ENCODE data around the gene LY6G5C. TPM values are rescaled to one million over a fixed set of nuclear protein-coding genes. Genes with fewer than 3 reads are reported as not detected.

The LY6G5C gene
- total RNA-seq, 1 experiment from 2014 or later, result 1.6 TPM

GRCh38 chr6:31658158-31658688 is 22.6 kb downstream of the LY6G5C start:
- peaks cover 25% of the 10 kb centered on the region for H3K4me1 ChIP-seq (replicated peaks)
- H3K9me3 ChIP-seq (replicated peaks), result no peaks in the 10 kb centered on the region
- no peak for DNase-seq (ENCODE audit: low read depth in 1 of 2, low spot score in 2 of 2)
- H3K27ac ChIP-seq, result no peak overlapping the region
- peaks cover 30% of the 10 kb centered on the region for H3K36me3 ChIP-seq
- H3K4me3 ChIP-seq, result no peak overlapping the region
- no peaks in the 10 kb centered on the region for H3K27me3 ChIP-seq (replicated peaks)

- no peak for DNase-seq (ENCODE audit: low read depth in 1 of 2, low spot score in 2 of 2)
- no peak overlapping the region for H3K4me3 ChIP-seq
- H3K27ac ChIP-seq, result no peak overlapping the region
- no peaks in the 10 kb centered on the region for H3K9me3 ChIP-seq (replicated peaks)
- no peaks in the 10 kb centered on the region for H3K27me3 ChIP-seq (replicated peaks)
- H3K4me1 ChIP-seq (replicated peaks), result peaks cover 25% of the 10 kb centered on the region
- H3K36me3 ChIP-seq, result peaks cover 29% of the 10 kb centered on the region
These were observed 23.3 kb downstream of the LY6G5C start for GRCh38 chr6:31657406-31658157.

- H3K36me3 ChIP-seq, result peaks cover 29% of the 10 kb centered on the region
- no peak for DNase-seq (ENCODE audit: low read depth in 1 of 2, low spot score in 2 of 2)
- no peak within 1 kb of the TSS for H3K27ac ChIP-seq
- H3K4me3 ChIP-seq, result no peak within 1 kb of the TSS
- H3K4me1 ChIP-seq (replicated peaks), result peaks cover 24% of the 10 kb centered on the region
- no peaks in the 10 kb centered on the region for H3K27me3 ChIP-seq (replicated peaks)
- no peaks in the 10 kb centered on the region for H3K9me3 ChIP-seq (replicated peaks)
These were observed 25.3 kb downstream of the LY6G5C start, which contains the start of gene APOM for GRCh38 chr6:31655349-31656237. Gene APOM (plus strand): TSS chr6:31655894. CDS start chr6:31655967, 73 bp downstream.

GRCh38 chr6:31654574-31655348 is 26.1 kb downstream of the LY6G5C start:
- DNase-seq (ENCODE audit: low read depth in 1 of 2, low spot score in 2 of 2), result no peak
- Histone ChIP-seq H3K27me3 (replicated peaks) (no peaks in the 10 kb centered on the region), H3K36me3 (peaks cover 34% of the 10 kb centered on the region), H3K4me3 (no peak overlapping the region), H3K27ac (no peak overlapping the region), H3K4me1 (replicated peaks) (peaks cover 21% of the 10 kb centered on the region), H3K9me3 (replicated peaks) (no peaks in the 10 kb centered on the region)

GRCh38 chr6:31652925-31653724 is 27.7 kb downstream of the LY6G5C start:
- Histone ChIP-seq H3K4me1 (replicated peaks) (peaks cover 12% of the 10 kb centered on the region), H3K27ac (peak overlapping the region; percentile 82), H3K4me3 (peak overlapping the region; percentile 57), H3K36me3 (peaks cover 40% of the 10 kb centered on the region), H3K9me3 (replicated peaks) (no peaks in the 10 kb centered on the region), H3K27me3 (replicated peaks) (no peaks in the 10 kb centered on the region)
- DNase-seq (ENCODE audit: low read depth in 1 of 2, low spot score in 2 of 2), result peak; percentile 92 to 99

- DNase-seq (ENCODE audit: low read depth in 1 of 2, low spot score in 2 of 2), result no peak
- Histone ChIP-seq H3K27me3 (replicated peaks) (no peaks in the 10 kb centered on the region), H3K27ac (peak overlapping the region; percentile 82), H3K4me3 (peak overlapping the region; percentile 57), H3K9me3 (replicated peaks) (no peaks in the 10 kb centered on the region), H3K36me3 (peaks cover 43% of the 10 kb centered on the region), H3K4me1 (replicated peaks) (peaks cover 12% of the 10 kb centered on the region)
These were observed 29.2 kb downstream of the LY6G5C start for GRCh38 chr6:31651602-31652191.

- H3K4me1 ChIP-seq (replicated peaks), result no peaks in the 10 kb centered on the region
- H3K27ac ChIP-seq, result no peak overlapping the region
- H3K27me3 ChIP-seq (replicated peaks), result no peaks in the 10 kb centered on the region
- no peaks in the 10 kb centered on the region for H3K9me3 ChIP-seq (replicated peaks)
- no peak overlapping the region for H3K4me3 ChIP-seq
- DNase-seq (ENCODE audit: low read depth in 1 of 2, low spot score in 2 of 2), result no peak
- peaks cover 91% of the 10 kb centered on the region for H3K36me3 ChIP-seq
These were observed 35.5 kb downstream of the LY6G5C start for GRCh38 chr6:31645325-31645724.

- no peak overlapping the region for H3K4me3 ChIP-seq
- H3K9me3 ChIP-seq (replicated peaks), result no peaks in the 10 kb centered on the region
- peaks cover 91% of the 10 kb centered on the region for H3K36me3 ChIP-seq
- H3K27me3 ChIP-seq (replicated peaks), result no peaks in the 10 kb centered on the region
- H3K27ac ChIP-seq, result no peak overlapping the region
- H3K4me1 ChIP-seq (replicated peaks), result peaks cover 8% of the 10 kb centered on the region; the same call in 1 of the 2 replicates
- DNase-seq (ENCODE audit: low read depth in 1 of 2, low spot score in 2 of 2), result no peak
These were observed 36.9 kb downstream of the LY6G5C start for GRCh38 chr6:31643818-31644454.

- no peaks in the 10 kb centered on the region for H3K27me3 ChIP-seq (replicated peaks)
These were observed 37.9 kb downstream of the LY6G5C start for GRCh38 chr6:31642798-31643570.

GRCh38 chr6:31641370-31641769 is 39.5 kb downstream of the LY6G5C start:
- no peaks in the 10 kb centered on the region for H3K9me3 ChIP-seq (replicated peaks)
- H3K4me1 ChIP-seq (replicated peaks), result peaks cover 8% of the 10 kb centered on the region; the same call in 1 of the 2 replicates
- peaks cover 93% of the 10 kb centered on the region for H3K36me3 ChIP-seq
- no peaks in the 10 kb centered on the region for H3K27me3 ChIP-seq (replicated peaks)
- H3K4me3 ChIP-seq, result no peak overlapping the region
- DNase-seq (ENCODE audit: low read depth in 1 of 2, low spot score in 2 of 2), result no peak
- H3K27ac ChIP-seq, result no peak overlapping the region

More at GRCh38 chr6:31642798-31643570, 37.9 kb downstream of the LY6G5C start:
- no peak for DNase-seq (ENCODE audit: low read depth in 1 of 2, low spot score in 2 of 2)
- H3K36me3 ChIP-seq, result peaks cover 91% of the 10 kb centered on the region
- H3K4me3 ChIP-seq, result no peak overlapping the region
- H3K4me1 ChIP-seq (replicated peaks), result peaks cover 8% of the 10 kb centered on the region; the same call in 1 of the 2 replicates
- H3K9me3 ChIP-seq (replicated peaks), result no peaks in the 10 kb centered on the region
- no peak overlapping the region for H3K27ac ChIP-seq

- no peaks in the 10 kb centered on the region for H3K9me3 ChIP-seq (replicated peaks)
- no peaks in the 10 kb centered on the region for H3K27me3 ChIP-seq (replicated peaks)
- H3K36me3 ChIP-seq, result peaks cover 93% of the 10 kb centered on the region
- no peak for DNase-seq (ENCODE audit: low read depth in 1 of 2, low spot score in 2 of 2)
- peaks cover 8% of the 10 kb centered on the region; the same call in 1 of the 2 replicates for H3K4me1 ChIP-seq (replicated peaks)
- no peak overlapping the region for H3K27ac ChIP-seq
- H3K4me3 ChIP-seq, result no peak overlapping the region
These were observed 40.3 kb downstream of the LY6G5C start for GRCh38 chr6:31640612-31641011.
